ENCODE data around the gene HIPK4.
"Not testable (repeated sequence)": the region's sequence is repeated elsewhere in the genome, so short reads cannot be mapped to it uniquely, and the experiment has no call there.

Gene HIPK4

GRCh38 chr19:40389404-40390083 is 437 bp downstream of the HIPK4 start:
- no peak for DNase-seq

- DNase-seq, result no peak
Measured at GRCh38 chr19:40388481-40388880, 1.5 kb downstream of the HIPK4 start.

- DNase-seq, result no peak
Measured at GRCh38 chr19:40387155-40387554, 2.8 kb downstream of the HIPK4 start.

- no peak for DNase-seq
Measured at GRCh38 chr19:40383668-40384248, 6.2 kb downstream of the HIPK4 start.

GRCh38 chr19:40381321-40381720 is 8.7 kb downstream of the HIPK4 start:
- DNase-seq, result no peak

GRCh38 chr19:40380199-40381037 is 9.6 kb downstream of the HIPK4 start:
- DNase-seq, result no peak

DNA sequence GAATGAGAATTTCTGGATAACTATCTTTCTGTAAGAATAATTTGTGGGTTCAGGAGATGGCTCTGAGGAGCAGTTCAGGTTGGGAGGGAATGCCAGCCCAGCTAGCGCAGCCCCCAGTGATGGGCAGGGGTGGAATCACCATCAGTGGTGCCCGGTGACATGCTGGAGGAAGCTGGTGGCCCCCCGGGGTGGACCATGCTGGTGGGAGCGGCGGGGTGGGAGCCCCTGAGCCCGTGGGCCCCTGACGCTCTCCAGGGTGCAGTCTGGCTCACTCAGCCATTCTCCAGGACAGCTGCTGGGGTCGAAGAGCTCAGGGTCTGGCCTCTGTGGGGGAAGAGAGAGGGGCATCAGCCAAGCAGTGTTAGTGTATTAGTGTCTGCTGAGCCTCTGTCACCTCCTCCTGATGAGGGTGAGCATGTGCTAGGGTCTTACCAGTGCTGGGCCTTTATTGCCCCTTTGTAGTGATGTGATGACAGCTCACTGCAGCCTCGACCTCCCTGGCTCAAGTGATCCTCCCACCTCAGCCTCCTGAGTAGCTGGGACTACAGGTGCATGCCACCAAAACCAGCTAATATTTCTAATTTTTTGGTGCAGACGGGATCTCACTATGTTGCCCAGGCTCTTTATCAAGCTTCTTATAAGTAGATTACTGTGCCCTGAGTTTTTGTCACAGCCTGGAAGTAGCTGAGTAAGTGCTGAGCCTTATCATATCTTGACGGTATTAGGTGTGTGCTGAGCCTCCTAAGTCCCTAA is 10.4 kb downstream of the HIPK4 start:
- DNase-seq, result no peak

DNA sequence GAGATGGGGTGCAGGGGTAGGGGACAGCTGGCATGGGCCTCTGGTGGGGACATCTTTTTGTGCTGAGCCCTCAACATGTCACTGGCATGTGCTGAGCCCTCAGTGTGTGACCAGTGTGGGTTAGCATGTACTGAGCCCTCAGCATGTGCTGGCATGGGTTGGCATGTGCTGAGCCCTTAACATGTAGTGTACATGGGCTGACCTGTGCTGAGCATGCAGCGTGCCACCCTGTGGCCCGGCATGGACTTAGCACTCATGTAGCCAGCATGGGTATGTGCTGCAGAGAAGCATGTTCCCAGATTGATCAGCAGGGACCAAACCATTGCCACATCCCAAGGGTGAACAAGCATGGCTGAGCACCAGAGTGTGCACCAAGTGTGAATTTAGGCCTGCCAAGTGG is 11.5 kb downstream of the HIPK4 start:
- DNase-seq, result no peak

DNA sequence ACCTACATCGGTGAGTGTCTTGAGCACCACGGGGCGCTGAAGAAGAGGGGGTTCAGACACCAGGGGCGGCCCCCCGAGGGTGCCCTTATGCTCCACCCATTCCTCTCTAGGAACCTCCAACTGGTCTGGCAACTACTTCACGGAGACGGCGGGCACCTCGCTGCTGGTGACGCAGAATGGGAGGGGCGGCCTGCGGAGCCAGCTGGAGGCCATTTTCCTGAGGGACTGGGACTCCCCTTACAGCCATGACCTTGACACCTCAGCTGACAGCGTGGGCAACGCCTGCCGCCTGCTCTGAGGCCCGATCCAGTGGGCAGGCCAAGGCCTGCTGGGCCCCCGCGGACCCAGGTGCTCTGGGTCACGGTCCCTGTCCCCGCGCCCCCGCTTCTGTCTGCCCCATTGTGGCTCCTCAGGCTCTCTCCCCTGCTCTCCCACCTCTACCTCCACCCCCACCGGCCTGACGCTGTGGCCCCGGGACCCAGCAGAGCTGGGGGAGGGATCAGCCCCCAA is 12.1 kb downstream of the HIPK4 start:
- no peak for DNase-seq

- no peak for DNase-seq
Measured at GRCh38 chr19:40376286-40376862, 13.6 kb downstream of the HIPK4 start.

DNA sequence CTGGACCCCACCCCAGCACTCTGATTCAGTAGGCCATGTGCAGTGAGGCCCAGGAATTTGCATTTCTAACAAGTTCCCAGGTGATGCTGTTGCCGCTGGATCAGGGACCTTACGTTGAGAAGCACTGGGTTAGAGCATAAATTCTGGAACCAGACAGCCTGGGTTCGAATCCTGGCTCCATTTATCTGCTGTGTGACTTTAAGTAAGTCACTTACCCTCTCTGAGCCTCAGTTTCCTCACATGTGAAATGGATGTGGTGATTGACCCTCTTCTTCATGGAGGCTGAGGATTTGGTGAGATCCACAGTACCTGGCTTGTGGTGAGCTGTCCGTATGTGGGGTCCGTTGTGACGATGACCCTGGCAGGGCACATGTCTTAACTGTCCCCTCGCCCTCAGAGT is 15.9 kb downstream of the HIPK4 start:
- DNase-seq, result no peak

DNA sequence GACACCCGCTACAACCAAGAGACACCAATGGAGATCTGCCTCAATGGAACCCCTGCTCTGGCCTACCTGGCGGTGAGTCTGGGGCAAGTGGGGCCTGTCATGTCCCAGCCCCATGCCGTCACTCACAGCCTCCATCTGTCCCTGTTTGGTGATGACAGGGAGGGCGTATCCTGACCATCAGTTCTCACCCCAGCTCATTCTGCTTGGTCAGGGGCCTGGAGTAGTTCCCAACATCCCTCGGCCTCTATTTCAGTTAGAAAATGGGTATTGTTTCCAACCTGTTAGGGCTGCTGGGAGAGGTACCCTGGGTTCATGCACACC is 18.2 kb downstream of the HIPK4 start:
- no peak for DNase-seq

DNA sequence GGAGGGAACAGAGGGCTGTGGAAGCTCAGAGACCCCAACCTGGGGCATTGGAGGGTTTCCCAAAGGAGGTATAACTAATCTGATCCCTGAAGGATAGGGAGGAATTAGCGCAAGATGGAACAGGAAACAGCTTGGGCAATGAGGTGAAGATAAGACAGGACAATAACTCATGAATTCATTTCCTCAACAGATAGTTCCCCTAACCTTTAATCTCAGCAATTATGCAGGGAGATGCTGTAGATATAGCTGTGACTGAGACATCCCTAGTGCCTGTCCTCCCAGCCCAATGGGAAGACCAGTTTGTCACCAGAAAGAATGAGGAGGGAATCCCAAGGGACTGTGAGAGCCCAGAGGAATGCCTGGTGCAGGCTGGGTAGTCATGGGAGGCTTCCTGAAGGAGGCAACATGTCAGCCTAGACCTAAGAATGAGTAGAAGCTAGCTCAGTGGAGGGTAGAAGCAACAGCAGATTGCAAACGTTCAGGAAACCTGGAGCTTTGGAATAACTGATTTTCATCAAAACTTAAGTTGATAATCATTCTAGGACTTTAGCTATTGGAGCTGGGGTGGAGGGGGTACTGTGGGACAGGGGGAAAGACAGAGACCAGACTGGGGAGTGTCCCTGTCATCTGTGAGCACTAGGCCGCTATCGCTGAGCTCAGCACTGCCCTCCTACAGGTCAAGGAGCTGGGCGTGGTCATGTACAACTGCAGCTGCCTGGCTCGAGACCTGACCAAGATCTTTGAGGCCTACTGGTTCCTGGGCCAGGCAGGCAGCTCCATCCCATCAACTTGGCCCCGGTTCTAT is 18.8 kb downstream of the HIPK4 start:
- no peak for DNase-seq

GRCh38 chr19:40370253-40370652 is 19.7 kb downstream of the HIPK4 start:
- not testable (repeated sequence) for DNase-seq

DNA sequence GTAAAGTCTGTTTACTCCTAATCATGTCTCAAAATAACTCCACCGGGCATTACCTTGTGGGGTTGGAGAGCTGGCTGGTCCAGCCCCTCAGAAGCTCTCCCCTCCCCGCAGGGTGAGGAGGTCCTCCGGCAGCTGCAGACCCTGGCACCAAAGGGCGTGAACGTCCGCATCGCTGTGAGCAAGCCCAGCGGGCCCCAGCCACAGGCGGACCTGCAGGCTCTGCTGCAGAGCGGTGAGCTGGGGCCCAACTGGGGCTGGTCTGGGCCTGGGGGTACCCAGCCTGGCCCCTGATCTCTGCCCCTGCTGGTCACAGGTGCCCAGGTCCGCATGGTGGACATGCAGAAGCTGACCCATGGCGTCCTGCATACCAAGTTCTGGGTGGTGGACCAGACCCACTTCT is 20.2 kb downstream of the HIPK4 start:
- DNase-seq, result no peak

GRCh38 chr19:40367577-40368434 is 22.2 kb downstream of the HIPK4 start:
- DNase-seq, result no peak

- DNase-seq, result no peak
Measured at GRCh38 chr19:40366697-40367561, 23.1 kb downstream of the HIPK4 start.

DNA sequence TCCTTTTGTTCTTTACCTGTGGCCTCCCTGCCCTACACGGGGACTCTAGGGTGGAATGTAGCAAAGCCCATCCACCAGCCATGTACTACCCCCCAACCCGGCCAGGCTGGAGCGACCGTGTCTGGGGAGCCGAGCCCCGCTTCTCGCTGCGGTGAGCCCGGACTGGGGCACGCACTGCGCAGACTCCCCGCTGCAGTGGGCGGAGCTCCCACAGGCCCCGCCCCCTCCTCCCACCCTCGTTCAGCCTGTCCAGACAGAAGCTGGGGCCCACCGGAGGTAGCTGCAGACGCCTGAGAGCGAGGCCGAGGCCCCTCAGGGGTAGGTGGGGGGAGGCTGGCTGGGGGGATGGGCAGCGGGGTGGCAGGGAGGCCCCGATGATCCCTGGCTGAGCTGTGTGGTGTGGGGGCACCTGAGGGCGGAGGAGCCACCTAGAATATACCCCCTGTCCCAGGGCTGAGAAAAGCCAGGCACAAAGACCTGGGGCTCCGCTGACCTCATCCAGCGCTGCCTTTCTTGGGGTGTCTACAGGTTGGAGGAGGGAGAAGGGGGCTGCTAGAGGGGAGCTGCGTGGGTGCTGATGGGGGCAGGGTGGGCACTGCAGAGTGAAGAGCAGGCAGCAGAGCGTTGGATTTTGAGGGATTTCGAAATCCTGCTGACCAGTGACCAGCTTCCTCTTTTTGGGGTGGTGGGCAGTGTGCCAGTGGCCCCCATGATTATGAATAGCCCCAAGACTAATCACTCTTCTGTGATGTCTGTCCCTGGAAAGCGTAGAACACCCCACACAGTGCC is 24.2 kb downstream of the HIPK4 start:
- DNase-seq, result no peak

- DNase-seq, result no peak
Measured at GRCh38 chr19:40365010-40365409, 25.0 kb downstream of the HIPK4 start.
